SHP77 treated with DMSO at 0.1 percent for 48 hours (cell line): Measurements from ENCODE around the gene ZNF157.

Experiments used
- DNase-seq: peaks from one replicate; lab custom pipeline; 2025; lab: John Stamatoyannopoulos, UW

The ZNF157 gene

DNA sequence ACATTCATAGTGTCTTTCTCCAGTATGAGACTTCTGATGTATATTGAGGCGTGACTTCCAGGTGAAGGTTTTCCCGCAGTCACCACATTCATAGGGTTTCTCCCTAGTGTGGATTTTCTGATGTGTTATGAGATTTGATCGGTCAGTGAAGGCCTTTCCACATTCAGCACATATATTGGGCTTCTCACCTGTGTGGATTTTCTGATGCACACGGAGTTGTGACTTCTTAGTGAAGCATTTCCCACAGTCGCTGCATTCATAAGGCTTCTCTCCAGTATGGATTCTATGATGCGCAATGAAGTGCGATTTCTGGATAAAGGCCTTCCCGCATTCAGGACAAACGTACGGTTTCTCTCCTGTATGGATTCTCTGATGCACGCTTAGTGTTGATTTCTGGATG lies 77.2 kb downstream of the ZNF157 start:
- no peak for DNase-seq

DNA sequence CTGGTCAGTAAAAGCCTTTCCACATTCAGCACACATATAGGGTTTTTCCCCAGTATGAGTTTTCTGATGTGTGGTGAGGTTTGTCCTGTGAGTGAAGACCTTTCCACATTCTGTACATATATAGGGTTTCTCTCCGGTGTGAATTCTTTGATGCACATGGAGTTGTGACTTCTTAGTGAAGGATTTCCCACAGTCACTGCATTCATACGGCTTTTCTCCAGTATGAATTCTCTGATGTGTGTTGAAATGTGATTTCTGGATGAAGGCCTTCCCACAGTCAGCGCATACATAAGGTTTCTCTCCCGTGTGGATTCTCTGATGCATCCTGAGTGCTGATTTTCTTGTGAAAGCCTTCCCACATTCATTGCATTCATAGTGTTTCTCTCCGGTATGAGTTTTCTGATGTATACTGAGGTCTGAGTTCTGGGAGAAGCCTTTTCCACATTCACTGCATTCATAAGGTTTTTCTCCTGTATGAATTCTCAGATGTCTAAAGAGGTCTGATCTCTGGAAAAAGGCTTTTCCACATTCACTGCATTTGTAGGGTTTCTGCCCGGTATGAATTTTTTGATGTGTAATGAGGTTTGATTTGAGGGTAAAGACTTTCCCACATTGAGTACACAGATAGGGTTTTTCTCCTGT lies 77.9 kb downstream of the ZNF157 start:
- no peak for DNase-seq

GRCh38 chrX:47452112-47452511 lies 81.7 kb downstream of the ZNF157 start:
- DNase-seq: no peak

DNA sequence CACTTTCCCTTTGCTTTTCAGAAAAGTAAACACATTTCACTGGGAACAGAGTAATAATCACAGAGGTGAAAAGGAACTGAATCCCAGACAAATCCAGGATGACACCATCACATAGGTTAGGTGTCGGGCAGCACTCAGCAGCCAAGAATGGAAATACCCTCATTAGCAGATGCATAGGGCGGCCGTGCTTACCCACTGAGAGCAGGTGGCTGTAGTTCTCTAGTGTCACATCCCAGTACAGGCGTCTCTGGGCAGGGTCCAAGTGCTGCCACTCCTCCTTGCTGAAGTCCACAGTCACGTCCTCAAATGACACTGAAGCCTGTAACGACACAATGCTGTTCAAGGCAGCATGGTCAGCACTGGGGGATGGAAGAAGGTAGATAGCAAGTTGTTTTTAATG lies 85.7 kb downstream of the ZNF157 start:
- DNase-seq: no peak

- no peak for DNase-seq
These were observed 88.2 kb downstream of the ZNF157 start for GRCh38 chrX:47458528-47458927.

- DNase-seq: no peak
These were observed 90.2 kb downstream of the ZNF157 start for GRCh38 chrX:47460561-47460960.
